ENCODE results near the gene FUOM. TPM values are rescaled to one million over a fixed set of nuclear protein-coding genes. Genes with fewer than 3 reads are reported as not detected.

FUOM gene
- total and polyA plus RNA-seq, 9 of the 15 experiments (the other 6 are each of a cell fraction or from before 2014, with no cell fraction given) = 1.8 to 96.1 (median 27.0) TPM

- TF ChIP-seq, protein P1, sequence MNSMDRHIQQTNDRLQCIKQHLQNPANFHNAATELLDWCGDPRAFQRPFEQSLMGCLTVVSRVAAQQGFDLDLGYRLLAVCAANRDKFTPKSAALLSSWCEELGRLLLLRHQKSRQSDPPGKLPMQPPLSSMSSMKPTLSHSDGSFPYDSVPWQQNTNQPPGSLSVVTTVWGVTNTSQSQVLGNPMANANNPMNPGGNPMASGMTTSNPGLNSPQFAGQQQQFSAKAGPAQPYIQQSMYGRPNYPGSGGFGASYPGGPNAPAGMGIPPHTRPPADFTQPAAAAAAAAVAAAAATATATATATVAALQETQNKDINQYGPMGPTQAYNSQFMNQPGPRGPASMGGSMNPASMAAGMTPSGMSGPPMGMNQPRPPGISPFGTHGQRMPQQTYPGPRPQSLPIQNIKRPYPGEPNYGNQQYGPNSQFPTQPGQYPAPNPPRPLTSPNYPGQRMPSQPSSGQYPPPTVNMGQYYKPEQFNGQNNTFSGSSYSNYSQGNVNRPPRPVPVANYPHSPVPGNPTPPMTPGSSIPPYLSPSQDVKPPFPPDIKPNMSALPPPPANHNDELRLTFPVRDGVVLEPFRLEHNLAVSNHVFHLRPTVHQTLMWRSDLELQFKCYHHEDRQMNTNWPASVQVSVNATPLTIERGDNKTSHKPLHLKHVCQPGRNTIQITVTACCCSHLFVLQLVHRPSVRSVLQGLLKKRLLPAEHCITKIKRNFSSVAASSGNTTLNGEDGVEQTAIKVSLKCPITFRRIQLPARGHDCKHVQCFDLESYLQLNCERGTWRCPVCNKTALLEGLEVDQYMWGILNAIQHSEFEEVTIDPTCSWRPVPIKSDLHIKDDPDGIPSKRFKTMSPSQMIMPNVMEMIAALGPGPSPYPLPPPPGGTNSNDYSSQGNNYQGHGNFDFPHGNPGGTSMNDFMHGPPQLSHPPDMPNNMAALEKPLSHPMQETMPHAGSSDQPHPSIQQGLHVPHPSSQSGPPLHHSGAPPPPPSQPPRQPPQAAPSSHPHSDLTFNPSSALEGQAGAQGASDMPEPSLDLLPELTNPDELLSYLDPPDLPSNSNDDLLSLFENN (IDR thresholded peaks at IDR 0.05; ENCODE audit: low read depth in 2 of 2, low read length in 2 of 2) = no peak
- no peak for TF ChIP-seq ATF7 (IDR thresholded peaks at IDR 0.05)
- TF ChIP-seq HNRNPL (IDR thresholded peaks at IDR 0.05; ENCODE audit: low read depth, low read length) = no peak
- no peak for TF ChIP-seq BRCA1 (IDR thresholded peaks at IDR 0.05)
- no peak for TF ChIP-seq BRCA1 (CRISPR knock-in tag; IDR thresholded peaks at IDR 0.05)
- no peak for TF ChIP-seq XRCC4 (IDR thresholded peaks at IDR 0.05; ENCODE audit: extremely low read depth, insufficient read depth, insufficient read length)
- no peak for TF ChIP-seq ZNF133 (CRISPR knock-in tag; IDR thresholded peaks at IDR 0.05)
- TF ChIP-seq ZNF354B (CRISPR knock-in tag; IDR thresholded peaks at IDR 0.05) = no peak
- peak; percentile 59; the same call in 1 of the 2 replicates for TF ChIP-seq CBFB (CRISPR knock-in tag; IDR thresholded peaks at IDR 0.05)
- TF ChIP-seq SMARCE1 (IDR thresholded peaks at IDR 0.05) = no peak
- TF ChIP-seq ZFP1 (CRISPR knock-in tag; IDR thresholded peaks at IDR 0.05) = no peak
- 0 out of 2 replicates have a peak, but pooled peaks have one; percentile 18 for TF ChIP-seq RBFOX2 (IDR thresholded peaks at IDR 0.05; ENCODE audit: low read depth, low read length)
- TF ChIP-seq E2F6 (IDR thresholded peaks at IDR 0.05; ENCODE audit: borderline replicate concordance in 1 of 2, extremely low read depth in 1 of 2, insufficient read depth in 1 of 2, insufficient read length in 1 of 2, low read depth in 1 of 2, low read length in 1 of 2, poor library complexity in 1 of 2, severe bottlenecking in 1 of 2) = peak; percentile 27 to 80
- TF ChIP-seq HMGN3 (IDR thresholded peaks at IDR 0.05; ENCODE audit: borderline replicate concordance, extremely low read depth, insufficient read length, low read depth, low read length) = peak; percentile 7
- TF ChIP-seq TCF7L2 (IDR thresholded peaks at IDR 0.05; ENCODE audit: low read depth, low read length) = no peak
- TF ChIP-seq SPI1 (IDR thresholded peaks at IDR 0.05; ENCODE audit: borderline replicate concordance, low read depth, low read length) = no peak
- peak; percentile 16; the same call in 1 of the 2 replicates for TF ChIP-seq CXXC5 (CRISPR knock-in tag; IDR thresholded peaks at IDR 0.05)
- no peak for TF ChIP-seq ZNF239 (CRISPR knock-in tag; IDR thresholded peaks at IDR 0.05)
- peak; percentile 52; the same call in 1 of the 2 replicates for TF ChIP-seq ZBTB7A (IDR thresholded peaks at IDR 0.05; ENCODE audit: borderline replicate concordance, control insufficient read depth, low read depth, low read length)
- TF ChIP-seq E2F5 (CRISPR knock-in tag; IDR thresholded peaks at IDR 0.05) = no peak
- TF ChIP-seq GABPA (tag; conservative IDR thresholded peaks at IDR 0.05; ENCODE audit: low read depth) = 0 out of 2 replicates have a peak, but pooled peaks have one; percentile 9
Observed at GRCh38 chr10:133378251-133379096, 20.7 kb upstream of the FUOM start (continued).

Data from K562 (cell line).